Caco-2 (cell line): Measurements from ENCODE around the gene PRRT3. TPM values are rescaled to one million over a fixed set of nuclear protein-coding genes. Genes with fewer than 3 reads are reported as not detected.

Experiments
- BruUV-seq: library from RNA; stranded (reverse); fragments of 400-500 nt; replicated peaks from 2 replicates; lab custom pipeline; 2021; lab: Mats Ljungman, UMichigan
- CTCF ChIA-PET: fragments of 300-600 bp; sonication (Branson Sonifier 250); formaldehyde crosslinking; loops from one replicate; lab custom pipeline; 2022; ENCODE audit warnings: antibody characterized with exemption; lab: Charles Lee
- POLR2A ChIA-PET: fragments of 300-600 bp; sonication (Branson Sonifier 250); formaldehyde crosslinking; loops from one replicate; lab custom pipeline; 2022; ENCODE audit warnings: antibody characterized with exemption; lab: Charles Lee
- DNase-seq, 2 experiments: peaks; one replicate each; pipeline versions ENCODE4 v3.0.0 to v3.0.0-alpha.2; 2020 to 2022
- H3K27me3 ChIP-seq: replicated peaks from 2 replicates; pipeline ENCODE4 v1.6.0; 2011; ENCODE audit warnings: low read length; ENCODE audit not compliant: control insufficient read depth, insufficient read depth
- H3K36me3 ChIP-seq: 2 replicates; pipeline ENCODE4 v1.5.1; 2011; ENCODE audit warnings: low read length; ENCODE audit not compliant: control insufficient read depth, insufficient read depth
- H3K4me1 ChIP-seq: fragments of 250-450 bp; sonication (Bioruptor Pico); 2 replicates; pipeline ENCODE4 v1.5.1; 2020; ENCODE audit warnings: mild to moderate bottlenecking
- H3K4me3 ChIP-seq: 2 replicates; pipeline ENCODE4 v1.5.1; 2011; ENCODE audit warnings: low read depth, mild to moderate bottlenecking, control low read depth, low read length
- H3K9me3 ChIP-seq: fragments of 250-450 bp; sonication (Bioruptor Pico); 2 replicates; pipeline ENCODE4 v1.5.1; 2020; ENCODE audit warnings: mild to moderate bottlenecking, moderate library complexity
- H3K27ac Mint-ChIP-seq: one replicate; pipeline ENCODE4 v1.8.0; 2022; ENCODE audit warnings: mixed read lengths; ENCODE audit not compliant: unreplicated experiment
- H3K27me3 Mint-ChIP-seq: one replicate; pipeline ENCODE4 v1.8.0; 2022; ENCODE audit warnings: mixed read lengths; ENCODE audit not compliant: insufficient read depth, unreplicated experiment
- H3K36me3 Mint-ChIP-seq: one replicate; pipeline ENCODE4 v1.8.0; 2022; ENCODE audit warnings: mild to moderate bottlenecking, mixed read lengths; ENCODE audit not compliant: insufficient read depth, unreplicated experiment
- H3K4me1 Mint-ChIP-seq: one replicate; pipeline ENCODE4 v1.8.0; 2022; ENCODE audit warnings: low read depth, mixed read lengths; ENCODE audit not compliant: unreplicated experiment
- H3K4me3 Mint-ChIP-seq: one replicate; pipeline ENCODE4 v1.8.0; 2022; ENCODE audit warnings: mild to moderate bottlenecking, moderate library complexity, mixed read lengths; ENCODE audit not compliant: unreplicated experiment
- H3K9me3 Mint-ChIP-seq: one replicate; pipeline ENCODE4 v1.8.0; 2022; ENCODE audit warnings: mixed read lengths; ENCODE audit not compliant: unreplicated experiment
- intact Hi-C: fragments of 100-400 bp; cut with micrococcal nuclease; formaldehyde crosslinking; loops from one replicate; pipeline ENCODE4 v1.10.0; 2022; ENCODE audit not compliant: unreplicated experiment
- total RNA-seq: library from RNA; stranded (reverse); gene quantifications from 2 replicates; pipeline ENCODE4 v1.2.3, GENCODE V29; 2022
- TF ChIP-seq, protein P1 (sequence below), 2 experiments: fragments of 200-600 bp in 1 of 2; IDR thresholded peaks; 1 replicate in 1 of 2; 2 replicates in 1 of 2; pipeline versions ENCODE4 v1.5.1 to v1.8.0; 2011 to 2022; ENCODE audit warnings: antibody characterized with exemption in 1 of 2, control low read depth in 1 of 2, inconsistent platforms in 1 of 2, low read depth in 1 of 2, low read length in 1 of 2, mild to moderate bottlenecking in 1 of 2, moderate library complexity in 1 of 2; ENCODE audit not compliant: insufficient read depth in 1 of 2, severe bottlenecking in 1 of 2, unreplicated experiment in 1 of 2

The PRRT3 gene
- total RNA-seq, 1 experiment from 2014 or later: 1.3 TPM

DNA sequence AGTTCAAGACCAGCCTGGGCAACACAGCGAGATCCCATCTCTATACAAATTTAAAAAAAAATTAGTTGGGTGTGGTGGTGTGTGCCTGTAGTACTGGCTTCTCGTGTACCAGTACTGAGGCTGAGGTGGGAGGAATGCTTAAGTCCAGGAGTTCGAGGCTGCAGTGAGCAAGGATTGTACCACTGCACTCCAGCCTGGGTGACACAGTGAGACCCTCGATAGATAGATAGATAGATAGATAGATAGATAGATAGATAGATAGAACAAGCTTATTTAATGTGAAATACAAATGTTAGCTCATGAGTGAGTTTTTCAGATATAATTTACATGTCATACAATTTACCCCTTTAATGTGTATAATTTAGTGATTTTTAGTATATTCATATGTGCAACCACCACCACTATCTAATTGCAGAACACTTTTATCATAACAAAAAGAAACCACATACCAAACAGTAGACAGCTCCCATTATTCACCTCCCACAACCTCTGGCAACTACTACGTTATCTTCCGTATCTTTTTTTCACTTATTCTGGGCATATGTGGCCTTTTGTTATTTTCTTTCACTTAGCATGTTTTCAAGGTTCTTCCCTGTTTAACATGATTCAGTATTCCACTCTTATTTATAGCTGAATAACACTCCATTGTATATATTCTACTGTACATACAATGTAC is 13.1 kb upstream of the PRRT3 start:
- H3K4me1 Mint-ChIP-seq: no peaks in the 10 kb centered on the region
- H3K9me3 ChIP-seq: no peaks in the 10 kb centered on the region
- no peaks in the 10 kb centered on the region for H3K27me3 Mint-ChIP-seq
- H3K27ac Mint-ChIP-seq: no peak overlapping the region
- no peak overlapping the region for H3K4me3 Mint-ChIP-seq
- ChIA-PET POLR2A (interaction anchor here (0.5 kb wide), 1 partner anchor 765 kb away, joined by 3 read pairs; no protein-coding TSS in a partner anchor), CTCF (no interaction called here)
- no peaks in the 10 kb centered on the region for H3K9me3 Mint-ChIP-seq
- no peaks in the 10 kb centered on the region for H3K36me3 ChIP-seq
- intact Hi-C loops: no loop called here
- no peaks in the 10 kb centered on the region for H3K27me3 ChIP-seq
- no TSS peak for BruUV-seq
- H3K36me3 Mint-ChIP-seq: peaks cover 29% of the 10 kb centered on the region
- TF ChIP-seq, protein P1, sequence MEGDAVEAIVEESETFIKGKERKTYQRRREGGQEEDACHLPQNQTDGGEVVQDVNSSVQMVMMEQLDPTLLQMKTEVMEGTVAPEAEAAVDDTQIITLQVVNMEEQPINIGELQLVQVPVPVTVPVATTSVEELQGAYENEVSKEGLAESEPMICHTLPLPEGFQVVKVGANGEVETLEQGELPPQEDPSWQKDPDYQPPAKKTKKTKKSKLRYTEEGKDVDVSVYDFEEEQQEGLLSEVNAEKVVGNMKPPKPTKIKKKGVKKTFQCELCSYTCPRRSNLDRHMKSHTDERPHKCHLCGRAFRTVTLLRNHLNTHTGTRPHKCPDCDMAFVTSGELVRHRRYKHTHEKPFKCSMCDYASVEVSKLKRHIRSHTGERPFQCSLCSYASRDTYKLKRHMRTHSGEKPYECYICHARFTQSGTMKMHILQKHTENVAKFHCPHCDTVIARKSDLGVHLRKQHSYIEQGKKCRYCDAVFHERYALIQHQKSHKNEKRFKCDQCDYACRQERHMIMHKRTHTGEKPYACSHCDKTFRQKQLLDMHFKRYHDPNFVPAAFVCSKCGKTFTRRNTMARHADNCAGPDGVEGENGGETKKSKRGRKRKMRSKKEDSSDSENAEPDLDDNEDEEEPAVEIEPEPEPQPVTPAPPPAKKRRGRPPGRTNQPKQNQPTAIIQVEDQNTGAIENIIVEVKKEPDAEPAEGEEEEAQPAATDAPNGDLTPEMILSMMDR (IDR thresholded peaks at IDR 0.05; ENCODE audit: insufficient read depth in 1 of 2, low read depth in 1 of 2, low read length in 1 of 2, severe bottlenecking in 1 of 2, unreplicated experiment in 1 of 2): no peak
- no peaks in the 10 kb centered on the region for H3K4me1 ChIP-seq
- no peak overlapping the region for H3K4me3 ChIP-seq
- DNase-seq: no peak

DNA sequence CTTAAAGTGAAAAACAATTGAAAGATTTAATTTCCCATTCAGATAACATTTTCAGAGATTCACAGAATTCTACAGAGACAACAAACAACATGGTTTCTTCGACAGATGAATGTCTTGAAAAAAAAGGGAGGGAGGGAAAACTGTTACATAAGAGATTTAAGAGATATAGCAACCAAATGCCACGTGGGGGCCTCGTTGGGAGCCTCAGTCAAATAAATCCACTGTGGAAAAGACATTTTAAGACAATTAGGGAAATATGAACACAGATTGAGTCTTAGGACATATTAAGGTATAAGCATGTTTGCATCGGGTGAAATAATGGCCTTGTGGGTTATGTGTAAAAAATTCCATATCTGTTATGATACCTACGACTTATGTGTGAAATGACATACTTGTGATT is 5.0 kb upstream of the PRRT3 start:
- CTCF ChIA-PET: no interaction called here
- Mint-ChIP-seq H3K4me3 (no peak overlapping the region), H3K36me3 (peaks cover 7% of the 10 kb centered on the region), H3K4me1 (no peaks in the 10 kb centered on the region), H3K27ac (no peak overlapping the region), H3K27me3 (no peaks in the 10 kb centered on the region), H3K9me3 (no peaks in the 10 kb centered on the region)
- H3K4me1 ChIP-seq: no peaks in the 10 kb centered on the region
- H3K4me3 ChIP-seq: no peak overlapping the region
- no peaks in the 10 kb centered on the region for H3K9me3 ChIP-seq
- H3K36me3 ChIP-seq: no peaks in the 10 kb centered on the region
- no peak for DNase-seq
- POLR2A ChIA-PET: no interaction called here
- intact Hi-C loops: no loop called here
- TF ChIP-seq, protein P1 (IDR thresholded peaks at IDR 0.05; ENCODE audit: insufficient read depth in 1 of 2, low read depth in 1 of 2, low read length in 1 of 2, severe bottlenecking in 1 of 2, unreplicated experiment in 1 of 2): no peak
- no peaks in the 10 kb centered on the region for H3K27me3 ChIP-seq
- no TSS peak for BruUV-seq

DNA sequence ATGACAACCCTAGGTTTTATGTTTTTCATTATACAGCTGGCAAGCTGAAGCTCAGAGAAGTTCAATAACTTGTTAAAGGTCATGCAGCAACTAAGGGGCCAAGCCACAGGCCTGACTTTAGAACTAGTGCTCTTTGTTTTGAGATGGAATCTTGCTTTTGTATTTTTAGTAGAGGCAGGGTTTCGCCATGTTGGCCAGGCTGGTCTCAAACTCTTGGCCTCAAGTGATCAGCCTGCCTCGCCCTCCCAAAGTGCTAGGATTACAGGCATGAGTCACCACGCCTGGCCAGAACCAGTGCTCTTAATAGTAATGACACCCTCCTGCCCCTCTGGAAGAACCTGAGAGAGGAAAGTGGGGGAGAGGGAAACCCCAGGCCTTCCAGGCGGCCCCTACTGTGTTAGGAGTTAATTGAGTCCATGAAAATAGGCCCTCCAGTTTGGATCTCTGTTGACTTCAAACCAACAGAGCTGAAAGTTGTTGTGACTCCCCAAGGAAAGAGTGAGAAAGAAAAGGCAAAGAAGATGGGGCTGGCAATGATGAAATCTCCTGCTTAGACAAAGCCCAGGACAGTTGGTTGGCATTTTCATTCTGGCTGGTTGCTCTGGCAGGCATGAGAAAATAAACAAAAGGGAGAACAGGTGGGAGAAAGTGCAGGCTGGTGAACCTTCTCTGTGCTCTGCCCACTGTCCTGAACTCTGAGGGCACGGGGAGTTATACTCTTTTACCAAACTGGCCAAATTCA is 3.6 kb upstream of the PRRT3 start:
- H3K27ac Mint-ChIP-seq: no peak overlapping the region
- no peaks in the 10 kb centered on the region for H3K9me3 Mint-ChIP-seq
- no peaks in the 10 kb centered on the region for H3K27me3 Mint-ChIP-seq
- no peak overlapping the region for H3K4me3 Mint-ChIP-seq
- H3K4me3 ChIP-seq: no peak overlapping the region
- ChIA-PET CTCF (interaction anchor here (0.5 to 0.8 kb wide), 2 partner anchors 9 to 192 kb away, joined by 3 to 4 read pairs; no protein-coding TSS in a partner anchor), POLR2A (no interaction called here)
- H3K36me3 ChIP-seq: no peaks in the 10 kb centered on the region
- H3K4me1 Mint-ChIP-seq: no peaks in the 10 kb centered on the region
- DNase-seq: no peak
- H3K9me3 ChIP-seq: no peaks in the 10 kb centered on the region
- TF ChIP-seq, protein P1 (IDR thresholded peaks at IDR 0.05; ENCODE audit: insufficient read depth in 1 of 2, low read depth in 1 of 2, low read length in 1 of 2, severe bottlenecking in 1 of 2, unreplicated experiment in 1 of 2): no peak
- intact Hi-C loops: no loop called here
- no peaks in the 10 kb centered on the region for H3K4me1 ChIP-seq
- BruUV-seq: no TSS peak
- H3K36me3 Mint-ChIP-seq: peaks cover 7% of the 10 kb centered on the region
- H3K27me3 ChIP-seq: no peaks in the 10 kb centered on the region
